Activated CD8-positive, alpha-beta memory T cell treated with anti-CD3 and anti-CD28 coated beads, Interleukin-2, amount 50 U/mL, for 4 hours (primary cell): ENCODE measurements around the gene NFATC1.
A peak's percentile ranks its signal among the peaks of the same experiment; 100 is the strongest.

Source experiments
- DNase-seq: peaks from one replicate; pipeline ENCODE4 v3.0.0-alpha.2; 2020

Gene NFATC1

DNA sequence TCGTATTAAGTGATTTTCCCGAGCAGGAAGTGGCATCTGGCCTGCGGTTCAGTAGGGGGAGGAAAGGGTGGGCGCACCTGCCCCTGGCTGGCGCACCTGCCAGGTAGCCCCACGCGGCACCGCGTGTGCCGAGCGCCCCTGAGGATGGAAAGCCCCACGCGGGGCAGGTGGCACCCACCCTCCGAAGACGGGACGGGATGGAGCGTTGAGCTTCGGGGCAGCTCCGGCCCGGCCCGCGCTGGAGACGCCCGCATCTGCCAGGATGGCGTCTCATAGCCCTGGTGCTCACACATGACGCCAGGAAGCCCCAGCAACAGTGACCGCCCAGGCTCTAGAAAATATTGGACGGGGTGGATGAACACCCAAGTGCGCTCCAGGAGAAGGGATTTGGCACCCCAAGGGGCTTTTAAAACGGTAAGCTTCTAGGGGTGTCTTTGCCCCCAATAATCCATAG lies 2.5 kb upstream of the NFATC1 start:
- peak; percentile 41 for DNase-seq

DNA sequence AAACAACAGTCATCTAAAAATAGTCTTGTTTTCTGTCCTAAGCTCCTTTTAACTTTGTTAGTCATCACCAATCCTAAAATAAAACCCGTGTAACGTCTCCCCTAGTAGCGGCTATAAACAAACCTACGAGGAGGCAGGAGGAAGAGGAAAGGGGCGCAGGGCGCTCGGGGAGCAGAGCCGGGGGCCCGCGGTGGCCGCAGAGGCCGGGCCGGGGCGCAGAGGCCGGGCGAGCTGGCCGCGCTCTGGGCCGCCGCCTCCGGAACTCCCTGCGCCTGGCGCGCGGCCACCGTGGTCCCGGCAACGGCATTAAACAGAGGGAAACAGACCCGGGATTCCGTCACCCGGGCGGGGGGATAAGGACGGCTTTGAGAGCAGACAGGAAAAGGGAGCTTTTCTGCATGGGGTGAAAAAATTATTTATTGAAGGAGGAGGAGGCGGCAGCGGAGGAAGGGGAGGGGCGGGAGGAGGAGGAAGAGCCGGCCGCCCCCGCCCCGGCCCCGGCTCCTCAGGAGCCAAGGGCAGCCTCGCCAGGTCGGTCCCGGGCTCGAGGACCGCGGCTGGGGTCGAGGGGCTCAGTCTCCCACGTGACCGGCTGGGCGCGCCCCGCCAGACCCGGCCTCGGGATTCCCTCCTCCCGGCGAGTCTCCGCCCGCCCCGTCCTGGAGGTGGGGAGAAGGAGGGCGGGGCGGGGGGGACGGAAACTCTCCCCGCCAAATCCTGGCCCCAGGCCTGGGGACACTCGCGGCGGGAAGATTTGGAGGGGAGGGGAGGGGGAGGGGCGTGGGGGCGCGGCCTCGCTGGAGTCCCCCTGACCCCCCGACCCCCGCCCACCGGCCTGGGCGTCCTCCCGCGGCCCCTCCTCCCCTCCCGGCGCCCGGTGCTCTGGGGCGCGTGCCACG lies 1.8 kb upstream of the NFATC1 start:
- peak; percentile 47 for DNase-seq

DNA sequence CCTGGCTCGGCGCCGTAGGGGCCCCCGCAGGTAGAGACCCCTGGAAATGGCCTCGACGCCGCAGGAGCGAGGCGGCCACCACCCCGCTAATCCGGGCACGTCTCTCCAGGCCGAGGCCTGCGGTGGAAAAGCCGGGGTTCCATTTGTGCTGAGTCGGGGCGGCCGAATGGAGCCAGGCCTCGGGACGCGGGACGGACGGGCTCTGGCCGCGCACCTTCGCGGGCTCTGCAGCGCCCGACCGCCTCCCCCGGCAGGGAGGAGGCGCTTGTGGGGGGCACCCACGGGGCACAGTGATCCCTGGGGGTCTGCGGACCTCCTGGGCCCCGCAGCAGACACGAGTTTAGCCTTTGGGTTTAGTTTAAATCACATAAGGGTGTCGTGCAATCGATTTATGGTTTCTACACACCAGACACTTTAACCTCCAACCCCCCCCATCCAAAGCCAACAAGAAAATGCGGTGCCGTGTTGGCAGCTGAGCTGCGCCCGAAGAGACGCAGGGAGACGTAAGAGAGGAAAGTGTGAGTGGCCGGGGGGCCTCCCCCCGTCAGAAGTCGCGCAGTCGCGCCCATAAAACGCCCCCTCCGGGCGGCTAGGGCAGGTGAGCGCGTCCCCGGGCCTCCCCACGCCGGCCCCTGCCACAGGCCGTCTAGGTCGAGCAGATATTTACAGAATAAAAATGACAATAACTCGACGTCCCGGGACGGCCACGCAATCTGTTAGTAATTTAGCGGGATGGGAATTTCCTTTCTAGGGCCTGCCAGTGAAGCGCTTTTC lies 1.0 kb upstream of the NFATC1 start:
- peak; percentile 80 for DNase-seq

DNA sequence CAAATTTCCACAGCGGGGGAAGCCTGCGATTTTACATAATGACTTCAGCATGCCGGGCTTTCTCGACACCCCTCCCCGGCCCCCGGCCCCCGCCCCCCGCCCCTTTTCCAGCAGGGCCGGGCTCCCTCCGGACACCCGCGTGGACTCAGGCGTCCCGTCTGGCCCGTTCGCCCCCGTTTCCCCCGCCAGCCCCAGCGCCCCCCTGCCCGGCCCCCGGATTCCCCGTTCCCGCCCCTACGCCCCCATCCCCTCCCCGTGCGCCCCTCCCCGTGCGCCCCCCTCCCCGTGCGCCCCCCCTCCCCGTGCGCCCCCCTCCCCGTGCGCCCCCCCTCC lies 456 bp upstream of the NFATC1 start:
- DNase-seq = no peak

DNA sequence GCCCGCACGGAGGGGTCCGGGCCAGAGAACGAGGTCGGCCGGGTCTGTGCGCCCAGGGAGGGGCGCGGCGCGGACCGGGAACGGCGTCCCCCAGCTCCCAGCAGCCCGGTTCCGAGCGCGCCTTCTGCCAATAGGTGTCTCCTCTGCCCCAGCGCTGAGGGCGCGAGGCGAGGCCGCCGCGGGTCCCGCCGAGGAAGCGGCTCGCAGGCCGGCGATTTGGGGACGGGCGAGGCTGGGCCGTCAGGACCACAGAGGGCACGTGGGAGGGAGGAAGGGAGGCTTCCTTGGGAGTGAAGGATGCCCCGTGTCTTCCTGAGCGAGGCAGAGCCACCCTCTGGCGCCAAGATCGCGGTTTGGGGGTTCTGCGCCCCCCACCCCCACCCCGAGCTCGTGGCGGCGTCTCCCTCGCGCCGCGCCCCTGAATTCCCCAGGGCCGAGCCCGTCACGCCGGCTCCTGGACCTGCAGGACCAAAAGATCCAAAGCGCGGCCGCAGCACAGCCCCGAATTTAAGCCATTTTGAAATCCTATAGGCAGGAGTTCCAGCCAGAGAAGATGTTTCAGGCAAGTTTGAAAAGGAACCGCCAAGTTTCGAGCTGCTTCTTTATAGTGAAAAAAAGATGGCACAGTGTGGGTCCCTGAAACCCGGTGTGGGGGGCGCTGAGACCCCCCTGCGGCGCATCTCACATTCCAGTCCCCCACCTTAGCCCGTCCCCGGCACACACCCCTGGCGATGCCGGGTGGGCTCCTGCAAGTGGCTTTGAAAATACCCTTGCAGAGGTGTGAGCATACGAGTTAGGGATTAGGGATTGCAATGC lies 909 bp downstream of the NFATC1 start:
- peak; percentile 50 for DNase-seq

DNA sequence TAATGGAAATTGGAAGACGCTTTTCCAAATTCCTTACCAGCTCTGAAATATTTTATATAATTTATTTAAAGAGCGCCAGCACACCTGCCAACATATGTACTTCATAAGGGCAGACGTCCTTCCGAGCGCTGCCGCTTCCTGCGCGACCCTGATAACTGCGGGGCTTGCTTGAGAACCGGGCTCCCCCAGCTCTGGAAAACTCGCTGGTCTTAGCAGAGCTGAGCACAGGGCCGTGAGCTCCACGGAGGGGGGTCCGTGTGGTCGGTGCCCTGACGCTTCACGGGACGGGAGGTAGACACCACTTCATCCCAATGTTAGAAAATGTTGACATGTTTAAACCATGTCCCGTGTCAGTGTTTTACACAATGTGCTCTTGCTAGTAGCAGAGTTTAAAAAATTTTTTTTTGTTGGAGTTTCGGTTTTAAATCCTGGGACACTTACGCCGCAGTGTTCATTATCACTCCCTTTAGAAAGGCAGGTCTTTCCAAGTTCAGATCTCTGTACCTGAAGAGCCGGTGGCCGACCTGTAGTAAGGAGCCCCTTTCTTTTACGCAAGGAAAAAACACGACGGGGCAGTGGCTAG lies 1.6 kb downstream of the NFATC1 start:
- no peak for DNase-seq

DNA sequence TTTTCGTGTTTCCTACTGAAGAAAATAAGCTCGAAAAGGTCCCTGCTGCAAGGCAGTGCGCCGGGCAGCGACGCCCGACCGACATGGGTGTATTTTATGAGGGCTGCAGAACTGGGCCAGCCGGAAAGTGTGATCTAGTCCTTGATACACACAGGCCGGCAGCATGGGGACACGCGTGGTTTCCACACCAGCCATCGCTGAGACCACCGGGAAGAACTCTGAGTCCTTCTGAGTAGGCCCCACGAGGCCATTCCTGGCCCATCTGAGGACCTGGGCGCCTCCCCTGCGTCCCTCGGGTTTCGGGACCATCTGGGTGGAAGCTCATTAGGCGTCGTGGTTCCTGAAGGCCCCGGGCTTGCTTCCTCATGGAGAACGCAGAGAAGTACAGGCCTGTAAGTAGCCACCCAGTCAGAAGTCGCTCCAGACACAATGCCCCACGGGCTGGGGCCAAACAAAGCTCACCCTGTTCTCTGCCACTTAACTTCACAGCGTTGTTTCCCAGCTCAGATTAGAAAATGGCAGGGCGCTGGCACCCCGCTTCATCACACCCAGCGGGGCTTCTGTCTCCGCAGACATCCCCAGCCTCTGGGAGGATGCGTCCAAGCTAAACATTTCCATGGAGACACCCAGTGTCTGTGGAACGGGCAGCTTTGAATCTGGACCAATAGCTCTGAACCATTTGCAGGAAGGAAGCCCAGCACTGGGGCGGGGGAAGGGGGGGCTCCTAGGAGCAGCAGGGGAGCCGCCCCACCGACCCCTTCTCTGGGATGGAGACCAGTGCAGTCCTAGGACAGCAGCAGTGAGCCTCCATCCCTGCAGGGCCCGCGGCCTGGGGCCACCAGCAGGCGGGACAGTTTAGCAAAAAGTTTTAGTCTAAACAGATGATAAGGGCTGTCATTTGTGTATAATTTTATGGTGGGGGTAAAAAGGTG lies 2.4 kb downstream of the NFATC1 start:
- DNase-seq = no peak

DNA sequence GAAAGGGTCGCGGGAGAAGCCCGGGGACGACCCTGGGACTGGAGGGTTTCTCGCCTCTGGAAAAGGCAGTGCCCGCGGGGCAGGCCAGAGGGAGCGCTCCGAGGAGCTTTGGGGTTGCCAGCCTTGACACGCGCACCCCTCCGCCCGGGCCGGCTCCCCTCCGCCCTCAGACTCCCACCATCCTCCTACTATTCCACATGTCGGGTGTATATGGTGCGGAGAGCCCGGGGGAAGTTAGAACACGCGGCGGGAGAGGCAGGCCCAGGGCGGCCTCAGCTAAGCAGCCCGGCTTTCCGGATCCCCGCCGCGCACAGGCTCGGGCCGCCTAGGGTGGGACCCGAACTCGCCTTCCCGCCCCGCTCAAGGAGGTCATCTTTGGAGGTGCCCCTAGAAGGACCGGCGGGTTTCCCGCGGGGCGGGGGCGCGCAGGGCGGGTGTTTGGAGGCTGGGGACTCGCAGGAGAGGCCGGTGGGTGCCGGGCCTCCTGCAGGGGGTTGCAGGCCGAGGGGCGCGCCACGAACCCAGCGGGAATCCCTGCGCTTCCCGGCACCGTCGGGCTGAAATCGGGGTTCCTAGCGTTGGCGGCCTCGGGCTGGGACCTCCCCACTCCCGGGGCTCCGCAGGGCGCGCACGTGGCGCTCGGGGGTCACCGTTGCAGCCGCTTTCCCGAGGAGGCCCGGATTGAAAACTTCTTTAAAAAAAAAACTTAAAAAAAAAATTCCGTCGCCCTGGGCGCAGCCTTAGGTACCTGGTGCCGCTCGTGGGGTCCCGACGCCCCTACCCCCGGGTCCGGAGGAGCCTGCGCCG lies 3.7 kb downstream of the NFATC1 start:
- no peak for DNase-seq

DNA sequence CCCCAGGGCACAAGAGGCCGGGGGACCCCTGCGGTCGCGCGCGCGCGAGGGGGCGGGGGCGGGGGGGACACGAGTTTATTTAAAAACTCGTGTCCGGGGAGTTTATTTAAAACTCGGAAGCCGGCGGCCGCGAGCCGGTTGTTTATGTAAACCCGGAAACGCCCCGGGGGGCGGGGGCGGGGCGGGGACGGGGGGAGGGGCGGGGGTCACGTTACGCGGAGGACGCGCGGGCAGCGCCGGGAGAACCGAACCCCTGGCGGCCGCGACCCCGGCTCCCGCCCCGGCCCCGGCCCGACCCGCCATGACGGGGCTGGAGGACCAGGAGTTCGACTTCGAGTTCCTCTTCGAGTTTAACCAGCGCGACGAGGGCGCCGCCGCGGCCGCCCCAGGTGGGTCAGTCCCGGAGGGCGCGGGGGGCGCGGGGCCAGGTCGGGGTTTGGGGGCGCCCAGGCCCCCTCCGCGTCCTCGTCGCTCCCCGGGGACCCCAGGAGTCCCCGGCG lies 4.4 kb downstream of the NFATC1 start:
- peak; percentile 63 for DNase-seq

DNA sequence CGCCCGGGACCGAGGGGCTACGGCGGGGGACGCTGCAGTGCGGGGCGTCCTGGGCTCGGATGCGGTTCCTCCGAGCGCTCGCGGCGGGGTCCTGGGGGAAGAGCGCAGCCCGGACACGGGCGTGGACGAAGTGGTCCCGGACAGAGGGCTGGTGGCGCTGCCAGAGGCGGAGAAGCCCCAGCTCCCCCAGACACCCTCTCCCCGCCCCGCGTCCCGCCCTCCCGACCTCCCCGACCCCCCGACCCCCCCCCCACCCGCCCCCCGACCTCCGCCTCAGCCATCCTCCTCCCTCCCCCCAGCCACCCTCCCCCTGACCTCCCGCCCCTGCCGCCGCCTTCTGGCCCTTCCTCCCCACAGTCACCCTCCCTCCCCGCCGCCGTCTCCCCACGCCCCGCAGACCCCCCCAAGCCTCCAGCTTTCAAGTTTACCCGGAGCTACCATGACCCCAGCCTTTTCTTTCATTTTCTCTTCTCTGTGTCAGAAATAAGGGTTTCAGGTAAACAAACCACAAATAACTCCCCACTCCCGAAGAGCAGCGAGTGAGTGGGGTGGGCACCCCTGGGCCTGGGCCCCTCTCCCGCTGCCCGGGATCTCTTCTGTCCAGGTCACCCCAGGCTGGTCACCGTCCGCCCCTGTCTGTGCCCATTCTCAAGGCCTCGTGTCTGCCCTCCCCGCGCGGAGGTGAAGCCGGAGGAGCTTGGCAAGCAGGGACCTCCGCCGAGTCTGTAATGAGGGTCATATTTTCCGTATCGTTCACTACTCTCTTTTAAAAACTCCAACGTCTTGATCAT lies 5.1 kb downstream of the NFATC1 start:
- peak; percentile 65 for DNase-seq

DNA sequence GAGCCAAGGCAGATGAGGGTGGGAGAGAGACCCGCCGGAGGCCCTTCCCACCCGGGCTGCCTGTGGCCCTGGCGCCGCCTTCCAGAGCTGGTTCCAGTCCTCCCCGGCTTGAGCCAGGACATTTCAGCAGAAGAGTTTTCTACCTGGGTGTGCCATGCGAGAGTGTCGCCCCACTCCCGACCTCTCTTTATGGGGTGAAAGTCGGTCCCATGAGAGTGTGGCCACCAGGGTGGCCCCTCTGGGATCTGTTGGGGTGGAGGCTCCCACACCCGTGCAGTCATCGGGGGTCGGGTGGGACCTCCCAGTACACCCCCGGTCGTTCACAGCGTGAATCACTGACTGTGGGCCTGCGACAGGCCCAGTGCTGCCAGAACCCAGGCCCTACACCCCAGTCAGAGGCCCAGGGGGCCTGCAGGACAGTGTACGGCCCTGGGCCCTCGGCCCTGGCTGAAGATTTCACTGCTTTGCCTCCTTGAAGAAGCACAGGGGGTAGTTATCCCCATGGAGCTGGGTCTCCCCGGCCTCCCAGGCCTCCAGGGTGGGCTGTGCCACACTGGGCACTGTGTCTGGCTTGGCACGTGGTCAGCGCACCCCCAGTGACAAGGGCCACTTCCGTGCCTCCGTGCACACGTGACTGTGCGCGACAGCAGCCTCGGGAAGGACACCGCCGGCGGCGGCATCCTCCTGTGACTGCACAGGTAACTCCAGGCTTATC lies 5.9 kb downstream of the NFATC1 start:
- no peak for DNase-seq

DNA sequence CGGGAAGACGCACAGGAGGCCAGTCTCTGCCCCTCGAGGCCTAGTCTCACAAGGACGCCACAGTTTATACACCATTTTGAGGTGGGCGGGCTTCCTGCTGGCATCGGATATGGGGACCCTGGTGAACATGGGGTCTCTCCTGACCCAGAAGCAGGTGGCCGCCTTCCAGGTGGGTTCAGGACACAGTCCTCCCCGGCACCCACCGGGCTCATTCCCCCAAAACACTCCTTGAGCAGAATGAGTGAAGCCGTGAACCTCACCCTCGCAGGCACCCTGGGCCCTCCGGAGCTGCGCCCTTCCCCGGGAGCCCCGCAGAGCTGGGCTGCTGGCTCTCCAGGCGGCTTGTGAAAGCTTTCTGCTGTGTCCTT lies 6.5 kb downstream of the NFATC1 start:
- no peak for DNase-seq

DNA sequence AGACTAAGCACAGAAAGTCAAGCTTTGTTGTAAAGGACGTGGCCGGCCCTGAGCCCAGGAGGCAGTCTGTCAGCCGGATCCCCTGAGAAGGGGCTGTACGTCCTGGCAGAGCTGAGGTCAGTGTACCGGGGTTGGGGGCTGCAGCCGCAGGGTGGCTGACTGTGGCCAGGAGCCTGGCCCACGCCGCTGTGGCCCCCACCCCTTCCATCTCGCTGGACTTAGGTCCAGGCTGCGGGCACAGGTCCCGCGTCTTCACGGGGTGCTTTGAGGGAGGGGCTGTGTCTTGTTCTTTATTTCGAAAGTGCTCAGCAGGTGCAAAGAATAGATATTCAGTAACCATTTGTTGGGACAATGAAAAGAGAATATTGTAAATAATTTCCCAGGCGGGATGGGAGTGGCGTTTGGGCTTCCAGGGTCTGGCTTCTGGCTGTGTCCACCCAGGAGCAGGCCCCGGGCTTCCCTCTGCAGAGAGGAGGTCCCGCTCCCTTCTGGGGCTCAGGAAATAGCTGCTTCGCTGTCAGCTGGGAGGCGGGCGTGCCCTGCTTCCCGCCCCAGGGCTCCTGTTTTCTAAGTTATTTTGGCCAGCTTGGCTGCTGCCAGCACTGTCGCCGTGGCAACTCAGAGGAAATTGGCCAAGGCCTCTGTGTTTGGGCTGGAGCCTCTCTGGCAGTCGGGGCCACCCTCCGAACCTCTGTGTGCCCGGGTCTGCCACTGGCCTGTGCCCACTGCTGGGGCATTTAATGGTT lies 7.4 kb downstream of the NFATC1 start:
- DNase-seq = no peak

DNA sequence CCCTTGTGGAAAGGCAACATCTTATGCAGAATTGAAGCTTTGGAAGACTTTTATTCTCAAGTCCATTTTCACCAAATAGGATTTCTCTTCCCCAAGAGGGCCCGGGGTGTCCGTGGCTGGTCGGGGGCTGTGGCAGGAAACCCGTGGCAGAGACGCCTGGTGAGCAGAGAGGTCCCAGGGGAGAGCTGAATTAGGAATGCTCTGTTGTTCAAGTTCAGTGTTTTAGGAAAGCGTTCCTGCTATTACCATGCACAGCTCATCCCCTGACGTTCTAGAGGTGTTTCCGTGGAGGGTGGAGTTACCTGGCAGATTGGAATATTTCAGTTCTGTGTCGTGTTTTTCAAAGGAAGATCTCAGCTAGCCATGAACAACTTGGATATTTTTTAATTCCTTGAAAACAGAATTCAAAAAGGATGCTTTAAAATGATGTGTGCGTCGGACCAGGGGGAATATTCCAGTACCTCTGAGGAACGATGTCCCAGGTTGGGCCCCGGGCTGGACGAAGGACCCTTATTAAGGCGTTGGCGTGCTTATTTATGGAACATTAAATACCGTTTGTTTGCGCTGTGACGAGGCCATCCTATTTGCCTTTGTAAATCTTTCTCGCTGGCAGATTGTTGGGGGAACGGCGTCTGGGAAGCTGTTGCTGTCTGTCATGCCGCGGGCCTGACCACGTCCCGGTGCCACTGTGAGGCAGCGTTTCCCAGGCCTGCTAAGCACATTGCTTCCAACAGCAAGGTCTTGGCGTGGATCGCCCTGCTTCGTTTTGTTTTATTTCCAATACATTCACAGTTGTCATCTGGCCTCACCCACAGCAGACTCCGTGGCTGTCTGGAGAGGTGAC lies 8.2 kb downstream of the NFATC1 start:
- no peak for DNase-seq

DNA sequence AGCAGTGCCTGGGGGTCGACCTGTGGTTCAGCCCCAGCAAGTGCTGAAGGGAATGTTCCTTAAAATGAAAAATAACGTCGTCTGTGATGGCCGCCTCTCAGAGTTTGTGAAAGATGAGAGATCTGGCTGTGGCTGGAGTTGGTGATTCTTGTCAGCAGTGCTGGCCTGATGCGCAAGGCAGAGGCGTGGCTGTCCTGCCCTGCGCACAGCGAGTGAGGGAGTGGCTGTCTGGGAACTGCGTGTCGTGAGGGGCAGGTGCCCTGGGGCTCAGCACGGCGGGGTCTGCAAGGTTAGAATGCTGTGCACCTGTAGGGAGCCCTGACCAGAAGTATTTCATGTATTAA lies 8.8 kb downstream of the NFATC1 start:
- no peak for DNase-seq

DNA sequence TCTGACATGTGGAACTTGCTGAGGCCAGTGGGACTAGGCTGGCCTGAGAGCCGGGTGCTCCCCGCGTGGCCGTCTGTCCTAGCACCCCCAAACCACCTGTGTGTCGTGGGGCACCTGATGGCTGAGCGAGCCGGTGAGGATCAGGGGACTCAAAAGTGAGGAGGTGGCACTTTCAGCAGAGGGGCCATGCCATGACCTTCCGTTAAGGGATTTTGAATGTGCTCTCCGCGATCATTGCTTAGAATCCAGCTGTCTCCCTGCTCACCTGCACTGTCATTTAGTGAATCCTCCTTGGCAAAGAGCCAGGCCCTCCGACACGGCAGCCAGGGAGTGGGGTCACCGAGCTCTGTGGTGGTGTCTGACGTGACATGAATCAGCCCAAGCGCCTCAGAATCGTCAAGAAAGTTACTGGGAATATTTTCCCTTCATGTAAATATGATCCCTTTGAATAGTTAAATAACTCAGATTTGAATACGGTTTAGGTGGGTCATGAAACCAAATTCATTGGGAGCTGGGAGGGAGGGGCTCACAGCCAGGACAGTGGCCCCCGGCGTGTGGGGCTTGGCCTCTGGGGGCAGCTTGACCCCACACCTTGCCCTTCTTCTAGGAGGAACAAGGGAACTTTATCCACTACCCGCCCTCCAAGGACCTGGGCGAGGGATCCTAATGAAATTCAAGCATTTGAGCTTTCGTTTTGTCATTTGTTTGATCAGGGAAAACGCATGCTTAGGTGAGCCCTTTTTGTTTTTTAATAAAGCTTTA lies 9.5 kb downstream of the NFATC1 start:
- DNase-seq = no peak
